ENCODE data around the gene DISP2. TPM values are rescaled to one million over a fixed set of nuclear protein-coding genes. Genes with fewer than 3 reads are reported as not detected.

DISP2 gene
- total RNA-seq, 3 donors from 2014 or later: under 0.01 to 0.88 (median under 0.01) TPM

- Histone ChIP-seq H3K9me3 (no peaks in the 10 kb centered on the region), H3K27ac (no peak overlapping the region), H3K27me3 (no peaks in the 10 kb centered on the region), H3K4me3 (no peak overlapping the region), H3K36me3 (no peaks in the 10 kb centered on the region), H3K4me1 (peaks cover 0 to 7% of the 10 kb centered on the region in 2 donors)
- no peak for TF ChIP-seq POLR2AphosphoS5 (IDR thresholded peaks at IDR 0.05)
- DNase-seq (ENCODE audit: low spot score in 2 of 2): no peak
- intact Hi-C loops (cut with DNase I; ENCODE audit: low total_unique reads): loop anchor here (5.0 to 10.0 kb wide), 2 partner anchors 61 to 832 kb away; no protein-coding TSS in a partner anchor
Measured at GRCh38 chr15:40425681-40426080, 67.7 kb downstream of the DISP2 start.

- no peak overlapping the region for H3K27ac ChIP-seq
- no peaks in the 10 kb centered on the region for H3K9me3 ChIP-seq
- no peak overlapping the region for H3K4me3 ChIP-seq
- DNase-seq (ENCODE audit: low spot score in 2 of 2): no peak
- intact Hi-C loops (cut with DNase I; ENCODE audit: low total_unique reads): loop anchor here (5.0 to 10.0 kb wide), 2 partner anchors 62 to 830 kb away; no protein-coding TSS in a partner anchor
- no peaks in the 10 kb centered on the region for H3K27me3 ChIP-seq
- TF ChIP-seq POLR2A (IDR thresholded peaks at IDR 0.05) (no peak), CTCF (IDR thresholded peaks at IDR 0.05) (no peak), POLR2AphosphoS5 (IDR thresholded peaks at IDR 0.05) (no peak)
- H3K36me3 ChIP-seq: no peaks in the 10 kb centered on the region
- no peaks in the 10 kb centered on the region for H3K4me1 ChIP-seq
Measured at GRCh38 chr15:40427188-40427587, 69.2 kb downstream of the DISP2 start.

- Histone ChIP-seq H3K4me1 (no peaks in the 10 kb centered on the region), H3K4me3 (no peak overlapping the region), H3K9me3 (no peaks in the 10 kb centered on the region), H3K27me3 (no peaks in the 10 kb centered on the region), H3K36me3 (no peaks in the 10 kb centered on the region), H3K27ac (no peak overlapping the region)
- TF ChIP-seq POLR2A (IDR thresholded peaks at IDR 0.05): no peak
- no peak for TF ChIP-seq POLR2AphosphoS5 (IDR thresholded peaks at IDR 0.05)
- no peak for TF ChIP-seq CTCF (IDR thresholded peaks at IDR 0.05)
- no peak for DNase-seq (ENCODE audit: low spot score in 2 of 2)
- intact Hi-C loops (cut with DNase I; ENCODE audit: low total_unique reads): loop anchor here (5.0 to 10.0 kb wide), 2 partner anchors 63 to 829 kb away; no protein-coding TSS in a partner anchor
Measured at GRCh38 chr15:40428185-40428584, 70.2 kb downstream of the DISP2 start.

Other genes starting within 250 kb of the DISP2 start
- 10 to 100 TPM in 1 of 3 donors, 1 to 10 TPM in 2; 8.2 to 24.4 (median 9.3) TPM for gene BMF, start 249.3 kb upstream of the DISP2 start, total RNA-seq
- 1 to 10 TPM in 2 of 3 donors, under 1 TPM in 1; 0.33 to 1.9 (median 1.4) TPM for gene BUB1B, start 197.2 kb upstream of the DISP2 start, total RNA-seq
- gene PAK6, start 119.2 kb upstream of the DISP2 start, total RNA-seq: 10 to 100 TPM in 1 of 3 donors, 1 to 10 TPM in 1, under 1 TPM in 1; 0.80 to 11.0 (median 9.5) TPM
- not detected for gene ANKRD63, start 75.2 kb upstream of the DISP2 start, total RNA-seq
- gene PLCB2, start 50.3 kb upstream of the DISP2 start, total RNA-seq: 10 to 100 TPM in 2 of 3 donors, 1 to 10 TPM in 1; 4.3 to 17.9 (median 13.6) TPM
- gene INAFM2, start 34.5 kb upstream of the DISP2 start, total RNA-seq: 10 to 100 TPM in 2 of 3 donors, 1 to 10 TPM in 1; 5.1 to 17.3 (median 12.5) TPM
- gene CCDC9B, start 17.3 kb upstream of the DISP2 start, total RNA-seq: 10 to 100 TPM in 1 of 3 donors, 1 to 10 TPM in 2; 4.0 to 14.1 (median 9.4) TPM
- gene PHGR1, start 7.2 kb upstream of the DISP2 start, total RNA-seq: 1 to 10 TPM in 2 of 3 donors, not detected in 1; 7.0 to 8.5 TPM
- 10 to 100 TPM in 2 of 3 donors, 1 to 10 TPM in 1; 9.1 to 19.8 (median 12.1) TPM for gene KNSTRN, start 24.5 kb downstream of the DISP2 start, total RNA-seq
- gene IVD, start 47.6 kb downstream of the DISP2 start, total RNA-seq: 10 to 100 TPM; 43.8 to 72.7 (median 62.6) TPM
- 10 to 100 TPM in 2 of 3 donors, 1 to 10 TPM in 1; 9.9 to 14.6 (median 11.8) TPM for gene BAHD1, start 82.7 kb downstream of the DISP2 start, total RNA-seq
- 10 to 100 TPM in 1 of 3 donors, 1 to 10 TPM in 2; 8.8 to 10.8 (median 9.3) TPM for gene CHST14, start 112.8 kb downstream of the DISP2 start, total RNA-seq
- gene CCDC32, start 206.8 kb downstream of the DISP2 start, total RNA-seq: 10 to 100 TPM; 35.0 to 42.3 (median 36.4) TPM
- gene RPUSD2, start 211.1 kb downstream of the DISP2 start, total RNA-seq: 10 to 100 TPM in 1 of 3 donors, 1 to 10 TPM in 2; 5.8 to 12.5 (median 7.2) TPM
- 1 to 10 TPM in 2 of 3 donors, under 1 TPM in 1; 0.66 to 1.8 (median 1.3) TPM for gene KNL1, start 236.0 kb downstream of the DISP2 start, total RNA-seq

Data from breast epithelium (tissue), 4 donors.